Activated naive CD4-positive, alpha-beta T cell treated with anti-CD3 and anti-CD28 coated beads, Interleukin-2, amount 50 U/mL, for 16 hours (primary cell): Measurements from ENCODE around the gene ABCA8.
"Not testable (repeated sequence)": the region's sequence is repeated elsewhere in the genome, so short reads cannot be mapped to it uniquely, and the experiment has no call there.

Experiments
- DNase-seq: peaks from one replicate; pipeline ENCODE4 v3.0.0-alpha.2; 2020

Gene ABCA8

GRCh38 chr17:68865584-68865983 lies 89.6 kb downstream of the ABCA8 start:
- no peak for DNase-seq

GRCh38 chr17:68863091-68863652 lies 92.0 kb downstream of the ABCA8 start:
- no peak for DNase-seq

GRCh38 chr17:68861602-68862001 lies 93.6 kb downstream of the ABCA8 start:
- no peak for DNase-seq

GRCh38 chr17:68860941-68861340 lies 94.3 kb downstream of the ABCA8 start:
- no peak for DNase-seq

GRCh38 chr17:68854452-68854851 lies 100.7 kb downstream of the ABCA8 start:
- DNase-seq: no peak

GRCh38 chr17:68853439-68853838 lies 101.8 kb downstream of the ABCA8 start:
- no peak for DNase-seq

- no peak for DNase-seq
Observed at GRCh38 chr17:68853036-68853435, 102.2 kb downstream of the ABCA8 start.

- DNase-seq: no peak
Observed at GRCh38 chr17:68851890-68852289, 103.3 kb downstream of the ABCA8 start.

- no peak for DNase-seq
Observed at GRCh38 chr17:68850749-68851510, 104.3 kb downstream of the ABCA8 start.

- no peak for DNase-seq
Observed at GRCh38 chr17:68849673-68850610, 105.2 kb downstream of the ABCA8 start.

- no peak for DNase-seq
Observed at GRCh38 chr17:68847711-68848110, 107.5 kb downstream of the ABCA8 start.

- no peak for DNase-seq
Observed at GRCh38 chr17:68843522-68843921, 111.7 kb downstream of the ABCA8 start.

- DNase-seq: no peak
Observed at GRCh38 chr17:68840073-68840472, 115.1 kb downstream of the ABCA8 start.

- no peak for DNase-seq
Observed at GRCh38 chr17:68835071-68835470, 120.1 kb downstream of the ABCA8 start.

- no peak for DNase-seq
Observed at GRCh38 chr17:68834328-68834836, 120.8 kb downstream of the ABCA8 start.

GRCh38 chr17:68832109-68832802 lies 122.9 kb downstream of the ABCA8 start:
- DNase-seq: no peak

GRCh38 chr17:68831170-68831569 lies 124.0 kb downstream of the ABCA8 start:
- no peak for DNase-seq

GRCh38 chr17:68830313-68830712 lies 124.9 kb downstream of the ABCA8 start:
- no peak for DNase-seq

- no peak for DNase-seq
Observed at GRCh38 chr17:68829211-68829610, 126.0 kb downstream of the ABCA8 start.

GRCh38 chr17:68824707-68825106 lies 130.5 kb downstream of the ABCA8 start:
- DNase-seq: no peak

- not testable (repeated sequence) for DNase-seq
Observed at GRCh38 chr17:68824185-68824584, 131.0 kb downstream of the ABCA8 start.

GRCh38 chr17:68822719-68823289 lies 132.4 kb downstream of the ABCA8 start:
- no peak for DNase-seq
